ENCODE results near the gene FMN1.

GRCh38 chr15:32799936-32800535 lies 394.5 kb downstream of the FMN1 start:
- TF ChIP-seq POLR2AphosphoS5 (IDR thresholded peaks at IDR 0.05; ENCODE audit: low read depth, low read length) (no peak), CTCF (IDR thresholded peaks at IDR 0.05) (no peak), TCF7L2 (IDR thresholded peaks at IDR 0.05; ENCODE audit: low read depth, low read length) (no peak), REST (IDR thresholded peaks at IDR 0.05; ENCODE audit: insufficient read depth in 1 of 2, low read depth in 2 of 2, low read length in 1 of 2) (no peak), SIN3A (IDR thresholded peaks at IDR 0.05; ENCODE audit: borderline replicate concordance, insufficient read depth, low read depth, low read length) (no peak)
